Stimulated activated CD8-positive, alpha-beta memory T cell treated with anti-CD3 and anti-CD28 coated beads, Interleukin-4, amount 100 ng/mL, for 1 hour (primary cell): ENCODE results near the gene ARL6.

Experiments used
- DNase-seq, 2 donors: peaks; one replicate each; pipeline ENCODE4 v3.0.0-alpha.2; 2020; ENCODE audit warnings: low read depth in 2 of 2, low spot score in 1 of 2

The ARL6 gene, protein sequence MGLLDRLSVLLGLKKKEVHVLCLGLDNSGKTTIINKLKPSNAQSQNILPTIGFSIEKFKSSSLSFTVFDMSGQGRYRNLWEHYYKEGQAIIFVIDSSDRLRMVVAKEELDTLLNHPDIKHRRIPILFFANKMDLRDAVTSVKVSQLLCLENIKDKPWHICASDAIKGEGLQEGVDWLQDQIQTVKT

DNA sequence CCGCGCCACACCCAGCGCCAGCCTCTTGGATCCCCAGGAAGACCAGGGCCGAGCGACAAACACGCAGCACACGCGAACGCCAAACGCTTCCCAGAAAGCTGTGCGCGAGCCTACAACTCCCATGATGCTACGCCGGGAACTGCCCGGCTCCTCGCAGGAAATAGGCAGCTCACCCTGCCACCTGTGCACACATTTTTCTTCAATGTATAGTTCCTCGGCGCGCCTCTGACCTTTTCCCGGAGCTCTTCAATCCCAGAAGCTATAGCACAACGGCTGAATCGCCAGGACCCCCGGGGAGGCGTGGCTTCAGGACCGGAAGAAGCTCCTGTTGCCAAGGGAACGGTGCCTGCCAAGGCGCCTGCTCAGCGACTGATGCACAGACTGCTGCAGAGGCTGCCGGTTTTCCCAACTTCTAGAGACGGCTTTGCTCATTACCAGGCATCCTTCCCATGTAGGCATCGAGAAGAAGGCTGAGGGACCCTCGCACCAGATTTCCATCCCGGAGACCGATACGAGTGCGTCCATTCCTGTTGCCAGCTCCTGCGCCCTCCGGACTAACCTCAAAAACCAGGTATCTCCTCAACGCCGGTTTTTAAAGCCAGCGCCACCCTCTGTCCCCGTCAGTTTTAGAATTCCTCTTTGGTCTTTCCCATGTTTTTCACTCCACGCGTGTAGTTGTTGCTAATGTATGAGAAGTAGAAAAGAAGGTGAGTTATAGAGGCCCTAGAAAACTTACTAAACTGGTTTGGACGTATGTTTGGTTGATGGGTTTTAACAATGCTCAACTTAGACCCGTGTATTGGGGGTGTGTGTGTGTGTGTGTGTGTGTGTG, at the start of gene ARL6:
Gene ARL6 (plus strand): TSS at position 352 of the 832 bp plus-strand sequence. CDS start 3,350 bp downstream, outside the sequence.
- peak; percentile 35 to 40 for DNase-seq

DNA sequence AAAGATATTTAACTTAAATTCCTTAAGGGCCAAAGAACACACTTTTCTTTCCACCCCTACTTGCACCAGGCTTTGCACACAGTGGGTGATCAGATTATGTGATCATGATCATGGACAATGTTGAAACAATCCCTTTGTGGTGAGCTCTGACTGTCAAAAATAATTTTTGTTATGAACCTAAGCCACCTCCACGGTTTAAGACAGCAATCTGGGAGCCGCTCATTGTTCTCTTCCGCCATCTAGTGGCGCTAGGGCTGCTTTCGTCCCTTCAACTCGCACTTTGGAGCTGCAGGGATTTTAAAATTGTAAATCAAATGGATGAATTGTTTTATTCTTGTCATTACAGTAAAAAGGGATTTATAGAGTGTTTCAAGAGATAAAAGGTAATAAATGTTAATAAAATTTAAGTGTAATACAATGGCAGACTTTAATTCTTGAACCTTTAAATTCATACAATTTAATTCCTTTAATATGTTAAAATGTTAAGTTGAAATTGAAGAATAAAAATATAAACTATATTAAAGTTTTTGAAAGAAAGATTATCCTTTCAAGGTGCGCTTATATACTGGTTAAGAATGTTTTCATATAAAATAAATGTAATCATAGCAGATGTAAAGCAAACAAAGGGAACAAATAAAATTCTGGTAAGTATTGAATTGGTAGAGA, 45.3 kb upstream of the ARL6 start:
- DNase-seq = peak; percentile 18 to 38

DNA sequence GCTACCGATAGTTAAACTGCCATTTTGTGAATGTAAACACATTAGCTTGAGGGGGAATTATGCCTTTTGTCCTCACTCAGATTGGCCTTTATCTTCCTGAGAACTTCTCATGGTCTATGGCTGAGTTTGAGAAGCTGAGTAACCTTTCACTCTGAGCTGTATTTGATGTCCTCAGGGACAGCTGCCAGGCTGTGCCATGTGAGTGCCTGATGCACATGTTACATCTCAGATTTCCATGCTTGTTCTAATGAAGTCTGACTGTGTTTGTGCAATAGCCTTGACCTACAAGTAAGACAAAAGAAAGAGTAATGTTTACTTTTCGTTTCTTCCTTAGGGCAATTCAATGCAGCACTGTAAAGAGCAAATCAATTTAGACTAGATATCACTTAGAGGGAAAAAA, 44.1 kb upstream of the ARL6 start:
- no peak for DNase-seq

DNA sequence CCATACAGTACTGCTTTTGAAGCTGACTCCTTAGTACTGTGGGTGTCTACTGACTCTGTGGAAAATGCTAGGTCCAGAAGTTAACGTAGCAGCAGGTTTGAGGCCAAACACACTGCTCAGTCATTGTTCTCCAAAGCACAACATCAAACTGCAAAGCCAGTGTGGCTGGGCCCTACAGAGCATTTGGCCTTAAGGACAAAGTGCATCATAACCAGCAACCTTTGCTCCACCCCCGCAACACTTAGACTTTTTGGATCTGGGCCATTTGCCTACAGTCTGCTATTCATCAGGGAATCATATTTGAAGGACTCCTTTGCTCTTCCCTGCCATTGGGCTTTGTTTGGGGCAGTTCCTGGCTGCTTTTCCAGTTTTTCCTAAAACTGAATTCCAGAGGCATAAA, 43.1 kb upstream of the ARL6 start:
- DNase-seq = no peak

DNA sequence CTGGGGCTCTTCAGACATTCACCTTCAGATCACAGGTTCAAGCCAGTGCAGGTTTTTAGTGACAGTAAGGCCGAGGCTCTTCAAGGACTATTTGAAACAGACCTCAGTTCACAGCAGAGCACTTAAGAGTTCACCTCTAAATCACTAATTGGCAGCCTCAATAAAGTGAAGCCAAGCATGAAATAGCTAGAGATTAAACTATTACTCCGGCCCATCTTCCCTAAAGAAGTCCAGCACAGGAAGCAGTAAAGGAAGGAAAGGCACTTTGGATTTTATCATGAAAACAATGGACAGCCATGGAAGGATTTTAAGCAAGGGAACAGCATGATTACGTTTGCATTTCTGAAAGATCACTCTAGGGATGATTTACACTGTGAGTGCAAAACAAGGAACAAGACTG, 27.6 kb upstream of the ARL6 start:
- no peak for DNase-seq

DNA sequence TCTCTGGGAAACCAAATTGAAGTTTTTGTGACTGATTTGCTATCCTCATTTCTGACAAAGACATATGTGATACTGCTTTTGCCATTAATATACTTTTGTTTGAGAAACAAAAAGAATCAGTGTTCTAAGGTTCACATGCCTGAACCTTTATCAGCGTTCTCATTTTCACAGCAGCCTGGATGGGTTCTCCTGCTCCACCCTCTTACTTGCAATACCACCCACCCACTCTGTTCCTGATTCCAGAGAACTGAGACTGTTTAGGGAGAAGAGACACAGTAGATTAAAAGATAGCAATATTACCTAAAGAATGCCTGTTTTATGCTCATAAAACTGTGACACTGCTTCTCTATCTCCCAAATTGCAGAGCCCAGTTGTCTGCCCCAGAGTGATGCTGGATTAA, 25.8 kb upstream of the ARL6 start:
- no peak for DNase-seq

DNA sequence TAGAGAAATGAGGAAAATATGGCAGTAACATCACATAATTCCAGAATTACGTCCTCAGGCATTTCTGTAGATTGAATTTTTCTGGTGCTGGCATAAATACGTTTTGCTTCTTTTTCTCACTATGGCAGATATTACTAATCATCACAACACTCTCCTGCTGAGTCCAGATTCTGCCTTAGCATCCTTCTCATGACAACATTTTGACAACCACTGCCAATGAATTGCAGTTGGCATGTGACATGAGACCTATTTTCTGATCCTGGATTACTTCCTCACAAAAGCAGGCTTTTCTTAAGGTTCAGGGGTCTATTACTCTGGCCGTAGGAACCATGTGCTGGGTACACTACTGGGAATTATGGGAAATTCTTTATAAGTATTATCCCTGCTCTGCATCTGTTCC, 22.5 kb upstream of the ARL6 start:
- no peak for DNase-seq

DNA sequence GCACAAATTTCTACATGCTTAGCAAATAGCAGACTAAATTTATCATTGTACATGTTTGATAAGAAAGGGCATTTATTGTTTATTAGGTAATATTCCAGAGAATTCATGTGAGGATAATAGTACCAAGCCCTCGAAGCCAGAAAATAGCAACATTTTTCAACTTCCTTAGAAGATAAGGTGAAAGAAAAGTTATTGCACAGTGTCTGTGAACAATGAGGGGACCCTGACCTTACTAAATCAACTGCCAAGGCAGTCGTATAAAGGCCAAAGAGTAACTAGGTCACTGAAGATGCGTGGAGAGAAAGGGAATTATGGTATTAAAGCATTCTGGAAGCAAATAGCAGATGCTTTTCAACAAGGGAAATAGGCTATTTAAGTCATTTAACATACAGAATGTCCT, 20.3 kb upstream of the ARL6 start:
- DNase-seq = no peak

DNA sequence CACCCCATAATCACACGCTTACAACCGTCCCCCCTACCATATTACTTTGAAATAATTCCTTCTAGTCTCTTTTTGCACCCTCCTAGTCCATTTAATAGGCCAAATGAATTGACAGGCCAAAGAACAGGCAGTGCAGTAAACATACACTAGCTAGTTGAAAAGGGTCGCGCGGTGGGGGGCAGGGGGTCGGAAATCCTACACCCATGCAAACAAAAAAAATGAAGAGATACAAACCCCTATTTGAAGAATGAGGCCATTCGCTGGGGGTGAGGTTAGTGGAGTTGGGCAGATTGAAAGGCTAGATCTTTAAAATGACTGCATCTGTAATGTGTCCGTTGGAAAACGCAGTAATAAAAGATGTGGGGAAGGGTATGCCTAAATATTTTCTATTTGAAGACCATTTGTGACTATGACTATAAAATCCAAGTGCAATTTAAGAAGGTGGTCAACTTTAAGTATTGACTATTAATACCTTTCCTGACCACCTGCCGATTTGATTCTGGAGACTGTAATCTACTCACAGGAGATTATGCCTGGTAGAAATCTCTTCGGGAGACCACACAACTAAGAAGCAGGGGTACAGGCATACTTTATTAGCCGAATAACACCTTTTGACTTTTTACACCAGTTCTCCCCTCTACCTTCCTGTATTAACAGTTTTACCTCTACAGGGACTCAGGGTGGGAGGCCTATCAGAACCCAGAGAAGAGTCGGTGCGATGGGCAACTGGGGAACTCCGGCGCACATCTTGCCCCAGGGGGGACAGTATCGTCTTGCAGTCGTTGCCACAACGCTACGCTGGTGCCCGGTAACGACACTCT, 762 bp upstream of the ARL6 start:
- DNase-seq = no peak

DNA sequence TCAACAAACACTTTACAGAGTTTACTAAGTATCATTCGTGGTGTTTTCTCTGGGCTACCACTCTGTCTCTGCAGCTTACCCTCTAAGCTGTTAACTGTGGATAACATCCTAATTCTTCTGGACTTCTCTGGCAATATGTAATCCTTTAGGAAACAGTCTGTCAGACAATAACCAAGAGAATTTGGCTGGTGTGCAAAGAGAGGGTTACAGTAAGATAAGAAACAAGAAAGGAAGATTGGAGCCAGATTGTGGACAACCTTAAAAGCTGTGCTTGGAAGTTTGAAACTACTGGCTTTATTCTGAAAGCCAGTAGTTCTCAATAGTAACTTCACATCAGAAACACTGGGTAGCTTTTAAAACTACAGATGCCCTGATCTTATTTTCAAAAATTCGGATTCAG, 778 bp downstream of the ARL6 start:
- no peak for DNase-seq

DNA sequence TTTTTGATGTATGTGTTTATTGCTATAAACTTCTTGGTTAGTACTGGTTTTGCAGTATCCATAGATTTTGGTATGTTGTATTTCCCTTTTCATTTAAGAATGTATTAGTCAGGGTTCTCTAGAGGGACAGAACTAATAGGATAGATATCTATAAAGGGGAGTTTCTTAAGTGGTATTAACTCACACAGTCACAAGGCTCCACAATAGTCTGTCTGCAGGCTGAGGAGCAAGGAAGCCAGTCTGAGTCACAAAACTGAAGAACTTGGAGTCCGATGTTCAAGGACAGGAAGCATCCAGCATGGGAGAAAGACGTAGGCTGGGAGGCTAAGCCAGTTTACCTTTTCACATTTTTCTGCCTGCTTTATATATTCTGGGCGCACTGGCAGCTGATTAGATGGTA, 8.4 kb downstream of the ARL6 start:
- DNase-seq = no peak

DNA sequence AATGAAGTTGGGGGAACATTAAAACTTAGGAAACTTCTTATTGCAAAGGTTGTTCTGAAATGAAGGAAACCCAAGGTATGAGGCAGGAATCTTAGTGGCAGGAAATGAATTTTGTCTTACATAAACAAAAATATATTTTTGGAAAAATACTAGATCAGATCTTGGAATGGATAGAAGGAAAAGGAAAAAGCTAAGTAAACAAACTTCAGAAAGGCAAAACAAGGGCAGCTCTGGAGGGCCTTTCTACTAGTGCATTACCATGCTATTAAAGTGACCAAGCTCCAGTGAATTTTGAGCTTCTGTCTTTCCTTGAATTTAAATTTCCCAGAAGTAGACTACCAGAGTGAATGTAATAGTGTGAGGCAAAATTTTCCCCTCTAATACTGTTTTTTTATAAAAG, 13.6 kb downstream of the ARL6 start:
- no peak for DNase-seq

DNA sequence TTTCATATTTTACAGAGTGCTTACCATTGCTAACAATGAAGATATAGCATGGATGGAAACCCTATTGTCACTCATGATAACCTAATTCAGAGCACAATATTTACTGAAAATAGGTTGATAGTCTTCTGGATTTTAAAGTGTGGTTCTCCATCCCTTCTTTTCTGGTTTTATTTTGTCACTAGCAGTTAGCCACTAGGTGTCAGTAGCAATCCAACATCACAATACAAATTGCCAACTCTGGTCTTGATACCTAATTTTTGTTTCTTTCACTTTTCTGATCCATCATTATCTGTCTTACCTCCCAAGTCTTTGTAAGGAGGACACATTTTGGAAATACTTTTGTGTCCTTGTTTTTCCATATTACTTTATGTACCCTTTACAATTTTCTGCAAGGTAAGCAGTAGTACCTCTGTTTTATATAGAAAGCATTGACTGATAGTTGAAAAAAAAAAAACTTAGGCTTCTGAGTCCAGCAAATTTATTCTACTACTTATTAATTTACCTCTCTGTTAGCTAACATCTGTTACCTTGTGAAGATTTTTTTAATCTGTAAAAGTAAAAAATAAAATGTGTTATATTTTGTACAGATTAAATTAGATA, 29.0 kb downstream of the ARL6 start:
- no peak for DNase-seq

DNA sequence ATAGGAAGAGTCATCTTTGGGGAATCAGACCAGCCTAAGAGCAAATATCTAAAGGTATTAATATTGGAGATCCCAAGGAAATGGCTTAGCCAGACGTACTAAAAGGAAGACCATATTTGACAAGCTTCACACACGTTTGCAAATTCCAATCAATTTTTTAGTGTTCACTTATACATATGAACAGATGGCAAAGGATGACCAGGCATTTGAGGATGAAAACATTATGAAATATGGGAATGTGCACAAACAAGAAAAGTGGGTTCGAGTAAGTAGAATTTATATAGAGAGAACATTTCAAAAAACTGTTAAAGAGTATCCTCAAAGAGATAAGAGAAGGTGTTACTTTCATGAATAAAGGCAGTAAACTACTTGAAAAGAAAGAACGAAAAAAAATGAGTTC, 31.4 kb downstream of the ARL6 start:
- no peak for DNase-seq

DNA sequence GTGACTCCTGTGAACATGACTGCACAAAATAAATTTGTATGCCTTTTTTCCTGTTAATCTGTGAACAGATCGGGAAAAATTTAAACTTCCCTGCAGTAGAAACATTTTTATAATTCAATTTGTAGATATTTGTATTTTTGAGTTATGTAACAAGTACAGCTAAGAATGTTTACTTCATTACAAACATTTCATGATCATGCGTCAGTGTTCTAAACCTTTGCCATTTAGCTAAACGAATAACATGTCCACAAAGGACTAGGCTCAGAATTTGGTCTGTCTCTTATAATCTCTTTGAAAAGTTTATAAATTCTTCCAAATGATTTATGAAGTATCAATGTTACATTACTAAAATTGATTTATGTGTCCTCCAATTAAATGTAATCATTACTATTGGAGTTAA, 39.9 kb downstream of the ARL6 start:
- DNase-seq = no peak

DNA sequence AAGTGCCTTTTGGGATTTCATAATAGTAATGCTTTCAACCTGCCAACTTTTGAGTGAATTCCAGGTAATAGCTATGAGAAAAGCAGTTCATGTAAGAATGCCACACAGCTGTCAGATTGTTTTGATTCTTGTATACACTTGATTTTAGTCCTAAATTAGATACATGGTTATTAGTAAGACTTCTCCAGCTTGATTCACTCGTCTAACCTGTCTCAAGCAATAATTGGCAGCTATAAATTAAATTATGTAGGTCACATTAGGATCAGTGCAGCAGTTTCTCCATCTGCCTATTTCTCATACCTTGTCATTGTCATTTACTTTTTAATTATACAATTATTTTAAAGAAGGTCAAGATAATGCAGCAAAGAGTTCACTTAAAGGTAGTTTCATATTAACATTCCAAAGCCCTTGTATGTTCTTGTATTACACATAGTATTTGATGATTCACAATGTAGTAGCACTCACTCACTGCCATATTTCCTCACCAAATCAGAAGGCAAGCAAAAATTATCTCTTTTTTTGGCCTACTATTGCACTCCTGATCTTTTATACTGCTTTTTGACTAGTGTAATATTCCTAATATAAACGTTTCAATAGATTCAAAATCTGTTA, 46.3 kb downstream of the ARL6 start:
- no peak for DNase-seq

DNA sequence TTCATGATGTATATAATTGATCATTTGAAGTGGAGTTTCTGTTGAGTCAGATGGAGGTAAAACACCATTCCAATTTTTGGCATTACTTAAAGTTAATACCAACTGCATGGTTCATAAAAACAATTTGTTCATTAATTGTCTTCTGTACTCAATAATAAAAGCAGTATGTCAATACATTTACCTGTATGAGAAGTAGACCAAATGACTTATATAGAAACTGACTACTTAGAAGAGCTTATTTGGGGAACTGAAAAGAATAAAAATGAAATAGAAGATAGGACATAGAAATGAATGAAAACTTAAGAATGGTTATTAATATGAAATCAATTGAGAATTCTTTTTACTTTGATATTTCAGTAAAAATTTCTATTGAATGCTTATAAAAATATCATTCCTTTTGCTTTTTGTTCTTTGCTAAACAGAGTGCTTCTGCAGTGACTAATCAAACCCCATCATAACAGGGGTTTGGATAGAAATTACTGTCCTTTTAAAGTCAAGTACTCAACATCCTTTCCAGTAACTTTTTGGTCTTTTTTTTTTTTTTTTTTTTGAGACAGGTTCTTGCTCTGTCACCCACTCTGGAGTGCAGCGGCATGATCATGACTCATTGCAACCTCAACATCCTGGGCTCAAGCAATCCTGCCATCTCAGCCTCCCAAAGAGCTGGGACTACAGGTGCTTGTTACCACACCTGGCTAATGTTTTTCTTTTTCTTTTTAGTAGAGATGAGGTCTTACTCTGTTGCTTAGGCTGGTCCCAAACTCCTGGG, 50.8 kb downstream of the ARL6 start:
- DNase-seq = no peak

DNA sequence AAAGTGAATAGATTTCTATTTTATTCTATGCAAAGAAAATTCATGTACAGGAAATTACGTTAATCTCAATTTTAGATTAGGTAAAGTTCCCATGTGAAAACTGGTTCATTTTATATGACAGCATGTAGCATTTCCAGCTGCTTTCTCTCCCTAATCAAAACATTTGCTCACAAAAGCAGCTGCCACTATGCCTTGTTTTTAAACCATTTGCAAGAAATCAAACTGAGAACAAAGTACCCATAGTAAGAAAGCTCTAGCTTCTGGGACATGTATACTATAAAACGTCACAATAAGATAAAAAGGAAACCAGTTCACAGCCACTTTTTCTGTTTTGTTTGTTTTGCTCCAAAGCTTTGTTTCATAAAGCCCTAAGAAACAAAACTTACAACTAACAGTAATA, 52.3 kb downstream of the ARL6 start:
- DNase-seq = no peak

DNA sequence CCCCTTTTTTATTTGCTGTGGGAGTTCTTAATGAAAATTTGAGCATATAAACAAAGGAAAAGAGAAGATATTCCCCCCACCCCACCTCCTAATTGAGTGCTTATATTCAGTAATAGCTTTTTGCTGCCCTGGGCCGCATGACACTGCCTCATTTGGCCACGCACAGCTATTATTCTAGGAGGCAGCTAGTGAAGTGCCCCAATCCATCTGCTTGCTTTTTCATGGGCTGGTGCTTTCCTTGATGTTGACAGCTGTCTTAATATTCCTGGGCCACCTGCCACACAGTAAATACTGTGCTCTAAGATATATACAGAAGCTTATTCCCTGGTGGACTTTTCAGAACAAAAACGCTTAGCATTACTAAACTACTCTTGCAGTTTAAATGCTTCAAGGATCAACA, 53.4 kb downstream of the ARL6 start:
- no peak for DNase-seq

DNA sequence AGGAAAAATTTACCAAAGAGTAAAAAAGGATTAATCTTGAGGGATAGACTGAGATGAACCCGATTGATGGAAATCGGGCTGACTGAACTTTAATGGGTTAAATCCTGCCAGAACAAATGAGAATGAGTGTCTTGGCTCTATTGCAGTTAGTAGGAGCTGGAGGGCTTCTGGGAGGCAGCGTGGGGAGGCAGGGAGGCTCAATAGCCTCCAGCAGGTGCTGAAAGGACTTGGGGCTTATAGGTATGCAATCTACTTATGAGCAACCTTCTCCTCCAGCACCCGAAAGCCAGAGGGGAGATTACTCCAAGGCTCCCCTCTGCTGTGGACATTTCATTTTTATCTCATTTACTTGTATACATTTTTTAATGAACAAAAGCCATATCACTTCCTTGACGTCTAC, 56.2 kb downstream of the ARL6 start:
- no peak for DNase-seq
